Fibroblast of lung (primary cell): ENCODE data around the gene CACFD1.

ENCODE experiments used
- CTCF ChIP-seq, 2 donors: IDR thresholded peaks in 1 of 2; conservative IDR thresholded peaks in 1 of 2; 1 replicate in 1 of 2; 2 replicates in 1 of 2; pipeline ENCODE4 v1.5.1; 2011 to 2012; ENCODE audit warnings: low read length in 2 of 2, control low read depth in 1 of 2, inconsistent platforms in 1 of 2, low read depth in 1 of 2, mild to moderate bottlenecking in 1 of 2
- EZH2 ChIP-seq: IDR thresholded peaks from 2 replicates; pipeline ENCODE4 v1.5.1; 2012; ENCODE audit warnings: low read length, control low read depth, mild to moderate bottlenecking; ENCODE audit errors: missing control alignments

- TF ChIP-seq CTCF (conservative IDR thresholded peaks at IDR 0.05 in 1 of 2, IDR thresholded peaks at IDR 0.05 in 1 of 2; ENCODE audit: low read depth in 1 of 2, low read length in 2 of 2): no peak
- no peak for TF ChIP-seq EZH2
These were observed 34.2 kb downstream of the CACFD1 start for GRCh38 chr9:133493845-133494540.
